ENCODE results near the gene FFAR3. TPM values are rescaled to one million over a fixed set of nuclear protein-coding genes. Genes with fewer than 3 reads are reported as not detected.

Gene FFAR3
- total and polyA plus RNA-seq, 9 of the 15 experiments (the other 6 are each of a cell fraction or from before 2014, with no cell fraction given): not detected

GRCh38 chr19:35318679-35319448, 39.4 kb upstream of the FFAR3 start (continued):
- TF ChIP-seq STAG1 (CRISPR knock-in tag; IDR thresholded peaks at IDR 0.05; ENCODE audit: borderline replicate concordance) (peak; percentile 14; the same call in 1 of the 2 replicates), NR3C1 (CRISPR knock-in tag; IDR thresholded peaks at IDR 0.05) (0 out of 2 replicates have a peak, but pooled peaks have one; percentile 40), SREBF1 (IDR thresholded peaks at IDR 0.05; ENCODE audit: borderline replicate concordance, low read depth, low read length) (no peak), E2F3 (CRISPR knock-in tag; IDR thresholded peaks at IDR 0.05) (no peak), CBX5 (IDR thresholded peaks at IDR 0.05; ENCODE audit: borderline replicate concordance, low read depth) (no peak), DMBX1 (CRISPR knock-in tag; IDR thresholded peaks at IDR 0.05; ENCODE audit: borderline replicate concordance) (peak; percentile 74; the same call in 1 of the 2 replicates), ZBTB17 (CRISPR knock-in tag; IDR thresholded peaks at IDR 0.05) (peak; percentile 35; the same call in 1 of the 2 replicates), EP400 (IDR thresholded peaks at IDR 0.05) (0 out of 2 replicates have a peak, but pooled peaks have one; percentile 7), NR2C2 (CRISPR knock-in tag; IDR thresholded peaks at IDR 0.05) (0 out of 2 replicates have a peak, but pooled peaks have one; percentile 26), NR2C2 (tag; IDR thresholded peaks at IDR 0.05) (peak; percentile 82), TGIF2 (CRISPR knock-in tag; IDR thresholded peaks at IDR 0.05) (no peak), SMAD4 (CRISPR knock-in tag; conservative IDR thresholded peaks at IDR 0.05) (peak; percentile 52; the same call in 1 of the 2 replicates), SIN3A (IDR thresholded peaks at IDR 0.05; ENCODE audit: borderline replicate concordance in 2 of 2, control insufficient read depth in 1 of 2, low read depth in 2 of 2, low read length in 2 of 2) (no peak), ARNT (IDR thresholded peaks at IDR 0.05) (no peak), CEBPZ (IDR thresholded peaks at IDR 0.05; ENCODE audit: borderline replicate concordance, low read depth, low read length) (no peak), ZNF740 (CRISPR knock-in tag; IDR thresholded peaks at IDR 0.05) (no peak), ZNF740 (tag; IDR thresholded peaks at IDR 0.05) (0 out of 4 replicates have a peak, but pooled peaks of 1 of the 2 experiments have one; percentile 34), ZBTB2 (IDR thresholded peaks at IDR 0.05) (peak; percentile 21; the same call in 1 of the 2 replicates), FOSL1 (tag; conservative IDR thresholded peaks at IDR 0.05) (peak; percentile 78), MITF (IDR thresholded peaks at IDR 0.05) (no peak)
